Activated CD4-positive, alpha-beta T cell treated with anti-CD3 and anti-CD28 coated beads, Interleukin-2, amount 10 ng/mL, durations not matched to agents 24 days and 14 days (primary cell): ENCODE measurements around the gene C11orf52. TPM values are rescaled to one million over a fixed set of nuclear protein-coding genes. Genes with fewer than 3 reads are reported as not detected.

Source experiments
- DNase-seq: peaks from one replicate; pipeline ENCODE4 v3.0.0; 2022
- H3K27ac Mint-ChIP-seq: one replicate; pipeline ENCODE4 v1.8.0; 2022; ENCODE audit warnings: mild to moderate bottlenecking, mixed read lengths
- H3K27me3 Mint-ChIP-seq: one replicate; pipeline ENCODE4 v1.8.0; 2022; ENCODE audit warnings: mixed read lengths
- H3K36me3 Mint-ChIP-seq: one replicate; pipeline ENCODE4 v1.8.0; 2022; ENCODE audit warnings: low read depth, mild to moderate bottlenecking, mixed read lengths
- H3K4me1 Mint-ChIP-seq: one replicate; pipeline ENCODE4 v1.8.0; 2021; ENCODE audit warnings: mixed read lengths
- H3K4me3 Mint-ChIP-seq: one replicate; pipeline ENCODE4 v1.8.0; 2022; ENCODE audit warnings: mild to moderate bottlenecking, moderate library complexity, mixed read lengths
- H3K9me3 Mint-ChIP-seq: one replicate; pipeline ENCODE4 v1.8.0; 2021; ENCODE audit warnings: mixed read lengths
- intact Hi-C: fragments of 100-400 bp; cut with micrococcal nuclease; formaldehyde crosslinking; loops from one replicate; pipeline ENCODE4 v1.15.1; 2023
- total RNA-seq: library from RNA; stranded (reverse); gene quantifications from 2 replicates; pipeline ENCODE4 v1.2.3, GENCODE V29; 2022

C11orf52 gene
- total RNA-seq, 1 donor from 2014 or later, result not detected

GRCh38 chr11:111905411-111905810, 13.3 kb upstream of the C11orf52 start:
- H3K4me1 Mint-ChIP-seq, result peaks cover 1% of the 10 kb centered on the region
- H3K9me3 Mint-ChIP-seq, result no peaks in the 10 kb centered on the region
- no peak overlapping the region for H3K27ac Mint-ChIP-seq
- peaks cover 29% of the 10 kb centered on the region for H3K27me3 Mint-ChIP-seq
- no peaks in the 10 kb centered on the region for H3K36me3 Mint-ChIP-seq
- H3K4me3 Mint-ChIP-seq, result no peak overlapping the region
- intact Hi-C loops, result no loop called here
- no peak for DNase-seq

- intact Hi-C loops, result no loop called here
- Mint-ChIP-seq H3K9me3 (no peaks in the 10 kb centered on the region), H3K4me3 (no peak overlapping the region), H3K4me1 (peaks cover 1% of the 10 kb centered on the region), H3K36me3 (no peaks in the 10 kb centered on the region), H3K27me3 (peaks cover 41% of the 10 kb centered on the region), H3K27ac (no peak overlapping the region)
- no peak for DNase-seq
Measured at GRCh38 chr11:111906680-111907079, 12.0 kb upstream of the C11orf52 start.

GRCh38 chr11:111908639-111909305, 9.9 kb upstream of the C11orf52 start:
- H3K36me3 Mint-ChIP-seq, result no peaks in the 10 kb centered on the region
- H3K9me3 Mint-ChIP-seq, result no peaks in the 10 kb centered on the region
- H3K27me3 Mint-ChIP-seq, result peaks cover 48% of the 10 kb centered on the region
- H3K4me1 Mint-ChIP-seq, result peaks cover 1% of the 10 kb centered on the region
- H3K27ac Mint-ChIP-seq, result no peak overlapping the region
- intact Hi-C loops, result no loop called here
- DNase-seq, result no peak
- no peak overlapping the region for H3K4me3 Mint-ChIP-seq

- intact Hi-C loops, result no loop called here
- Mint-ChIP-seq H3K9me3 (no peaks in the 10 kb centered on the region), H3K4me1 (peaks cover 1% of the 10 kb centered on the region), H3K4me3 (no peak overlapping the region), H3K27ac (no peak overlapping the region), H3K27me3 (peaks cover 53% of the 10 kb centered on the region), H3K36me3 (no peaks in the 10 kb centered on the region)
- no peak for DNase-seq
Measured at GRCh38 chr11:111909378-111909777, 9.3 kb upstream of the C11orf52 start.

GRCh38 chr11:111910676-111911562, 7.8 kb upstream of the C11orf52 start:
- H3K4me1 Mint-ChIP-seq, result peaks cover 1% of the 10 kb centered on the region
- peaks cover 58% of the 10 kb centered on the region for H3K27me3 Mint-ChIP-seq
- H3K4me3 Mint-ChIP-seq, result no peak overlapping the region
- intact Hi-C loops, result no loop called here
- H3K36me3 Mint-ChIP-seq, result no peaks in the 10 kb centered on the region
- DNase-seq, result no peak
- no peak overlapping the region for H3K27ac Mint-ChIP-seq
- no peaks in the 10 kb centered on the region for H3K9me3 Mint-ChIP-seq

- Mint-ChIP-seq H3K4me1 (no peaks in the 10 kb centered on the region), H3K9me3 (no peaks in the 10 kb centered on the region), H3K27ac (no peak within 1 kb of the TSS), H3K36me3 (no peaks in the 10 kb centered on the region), H3K27me3 (peaks cover 61% of the 10 kb centered on the region), H3K4me3 (no peak within 1 kb of the TSS)
- intact Hi-C loops, result no loop called here
- no peak for DNase-seq
Measured at GRCh38 chr11:111911563-111912401, 6.9 kb upstream of the C11orf52 start, which contains the start of gene CRYAB. TSS of gene CRYAB (minus strand) at chr11:111911770. CDS start at chr11:111911724, 46 bp downstream.

- H3K4me3 Mint-ChIP-seq, result no peak within 1 kb of the TSS
Measured at GRCh38 chr11:111912535-111912934, 6.2 kb upstream of the C11orf52 start, which contains the start of gene HSPB2. TSS of gene HSPB2 (plus strand) at chr11:111912734. CDS start at chr11:111912830, 96 bp downstream.

GRCh38 chr11:111913031-111913861, 5.5 kb upstream of the C11orf52 start:
- Mint-ChIP-seq H3K27ac (no peak overlapping the region), H3K27me3 (peaks cover 60% of the 10 kb centered on the region), H3K4me1 (no peaks in the 10 kb centered on the region), H3K9me3 (no peaks in the 10 kb centered on the region), H3K36me3 (no peaks in the 10 kb centered on the region), H3K4me3 (no peak overlapping the region)
- DNase-seq, result no peak
- intact Hi-C loops, result no loop called here

More at GRCh38 chr11:111912535-111912934, 6.2 kb upstream of the C11orf52 start, which contains the start of gene HSPB2:
- intact Hi-C loops, result no loop called here
- peaks cover 60% of the 10 kb centered on the region for H3K27me3 Mint-ChIP-seq
- H3K4me1 Mint-ChIP-seq, result no peaks in the 10 kb centered on the region
- no peaks in the 10 kb centered on the region for H3K9me3 Mint-ChIP-seq
- no peak within 1 kb of the TSS for H3K27ac Mint-ChIP-seq
- no peaks in the 10 kb centered on the region for H3K36me3 Mint-ChIP-seq
- DNase-seq, result no peak

GRCh38 chr11:111913997-111914396, 4.7 kb upstream of the C11orf52 start:
- intact Hi-C loops, result no loop called here
- Mint-ChIP-seq H3K27me3 (peaks cover 58% of the 10 kb centered on the region), H3K4me3 (no peak overlapping the region), H3K36me3 (no peaks in the 10 kb centered on the region), H3K4me1 (no peaks in the 10 kb centered on the region), H3K9me3 (no peaks in the 10 kb centered on the region), H3K27ac (no peak overlapping the region)
- no peak for DNase-seq

GRCh38 chr11:111916768-111917167, 1.9 kb upstream of the C11orf52 start:
- no peak overlapping the region for H3K4me3 Mint-ChIP-seq
- intact Hi-C loops, result no loop called here
- no peak overlapping the region for H3K27ac Mint-ChIP-seq
- no peaks in the 10 kb centered on the region for H3K4me1 Mint-ChIP-seq
- peaks cover 44% of the 10 kb centered on the region for H3K27me3 Mint-ChIP-seq
- H3K9me3 Mint-ChIP-seq, result no peaks in the 10 kb centered on the region
- no peak for DNase-seq
- no peaks in the 10 kb centered on the region for H3K36me3 Mint-ChIP-seq

- H3K27ac Mint-ChIP-seq, result no peak overlapping the region
- no peaks in the 10 kb centered on the region for H3K9me3 Mint-ChIP-seq
- no peak for DNase-seq
- H3K4me1 Mint-ChIP-seq, result no peaks in the 10 kb centered on the region
- intact Hi-C loops, result no loop called here
- H3K27me3 Mint-ChIP-seq, result peaks cover 41% of the 10 kb centered on the region
- no peak overlapping the region for H3K4me3 Mint-ChIP-seq
- no peaks in the 10 kb centered on the region for H3K36me3 Mint-ChIP-seq
Measured at GRCh38 chr11:111917312-111917711, 1.4 kb upstream of the C11orf52 start.

GRCh38 chr11:111917788-111918187, 925 bp upstream of the C11orf52 start:
- no peak overlapping the region for H3K27ac Mint-ChIP-seq

GRCh38 chr11:111920908-111921307, 2.2 kb downstream of the C11orf52 start:
- H3K4me1 Mint-ChIP-seq, result peaks cover 3% of the 10 kb centered on the region
- H3K36me3 Mint-ChIP-seq, result no peaks in the 10 kb centered on the region
- intact Hi-C loops, result no loop called here
- peaks cover 26% of the 10 kb centered on the region for H3K27me3 Mint-ChIP-seq
- DNase-seq, result no peak
- no peaks in the 10 kb centered on the region for H3K9me3 Mint-ChIP-seq
- H3K4me3 Mint-ChIP-seq, result no peak overlapping the region
- no peak overlapping the region for H3K27ac Mint-ChIP-seq

More at GRCh38 chr11:111917788-111918187, 925 bp upstream of the C11orf52 start:
- Mint-ChIP-seq H3K36me3 (no peaks in the 10 kb centered on the region), H3K9me3 (no peaks in the 10 kb centered on the region), H3K4me1 (no peaks in the 10 kb centered on the region), H3K27me3 (peaks cover 41% of the 10 kb centered on the region), H3K4me3 (no peak overlapping the region)
- DNase-seq, result no peak
- intact Hi-C loops, result no loop called here
